ENCODE data around the gene SNX25. TPM values are rescaled to one million over a fixed set of nuclear protein-coding genes. Genes with fewer than 3 reads are reported as not detected.

SNX25 gene
- polyA plus RNA-seq, 1 experiment, result 12.6 TPM

- no peak for DNase-seq (ENCODE audit: low read depth, low spot score)
- Histone ChIP-seq H3K27ac (ENCODE audit: low read depth, low read length) (no peak overlapping the region), H3K9me3 (ENCODE audit: control insufficient read depth, insufficient read depth, low read length) (no peaks in the 10 kb centered on the region; the same call in 1 of the 2 replicates), H3K4me3 (ENCODE audit: low read depth, low read length) (no peak overlapping the region), H3K27me3 (ENCODE audit: control insufficient read depth, insufficient read depth, low read length) (no peaks in the 10 kb centered on the region)
- CTCF ChIA-PET, result no interaction called here
- TF ChIP-seq CTCF (IDR thresholded peaks at IDR 0.05; ENCODE audit: low read depth, low read length), result no peak
- POLR2A ChIA-PET, result interaction anchor here (0.5 kb wide), 2 partner anchors 8 to 48 kb away, joined by 3 to 6 read pairs; no protein-coding TSS in a partner anchor
Observed at GRCh38 chr4:185381288-185382196, 172.1 kb downstream of the SNX25 start.

DNA sequence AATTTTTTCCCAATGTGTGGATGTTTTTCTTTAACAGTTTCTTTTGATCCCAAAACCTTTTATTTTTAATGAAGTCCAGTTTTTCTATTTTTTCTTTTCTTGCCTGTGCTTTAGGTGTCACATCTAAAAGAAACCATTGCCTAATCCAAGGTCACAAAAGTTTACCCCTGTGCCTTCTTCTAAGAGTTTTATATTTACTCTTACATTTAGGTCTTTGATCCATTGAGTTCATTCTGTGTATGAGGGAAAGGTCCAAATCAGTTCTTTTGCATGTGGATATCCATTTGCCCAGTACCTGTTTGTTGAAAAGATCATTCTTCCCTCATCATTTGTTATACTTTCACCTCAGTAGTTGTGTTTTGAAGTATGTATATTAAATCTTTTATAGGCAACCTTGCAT, 173.4 kb downstream of the SNX25 start:
- Histone ChIP-seq H3K4me3 (ENCODE audit: low read depth, low read length) (no peak overlapping the region), H3K9me3 (ENCODE audit: control insufficient read depth, insufficient read depth, low read length) (no peaks in the 10 kb centered on the region; the same call in 1 of the 2 replicates), H3K27ac (ENCODE audit: low read depth, low read length) (no peak overlapping the region), H3K27me3 (ENCODE audit: control insufficient read depth, insufficient read depth, low read length) (no peaks in the 10 kb centered on the region)
- ChIA-PET POLR2A (no interaction called here), CTCF (no interaction called here)
- DNase-seq (ENCODE audit: low read depth, low spot score), result no peak
- no peak for TF ChIP-seq CTCF (IDR thresholded peaks at IDR 0.05; ENCODE audit: low read depth, low read length)

DNA sequence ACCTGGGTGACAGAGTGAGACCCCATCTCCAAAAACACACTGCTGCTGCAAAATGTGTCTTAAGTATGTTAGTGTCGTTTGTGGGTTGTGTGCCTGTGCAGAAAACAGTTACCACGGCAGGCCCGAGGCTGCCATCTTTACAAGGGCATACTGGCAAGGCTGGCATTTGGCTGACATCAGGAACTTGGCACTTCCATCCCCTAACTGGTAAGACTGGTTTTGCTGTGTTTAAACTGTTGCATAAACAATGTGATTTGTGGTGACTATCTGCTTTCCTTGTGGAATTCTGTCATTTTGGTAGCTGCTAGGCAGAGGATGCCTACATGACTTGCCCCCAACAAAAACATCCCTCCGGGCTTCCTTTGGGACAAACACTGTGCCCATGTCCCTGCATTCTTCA, 174.1 kb downstream of the SNX25 start:
- ChIA-PET POLR2A (no interaction called here), CTCF (no interaction called here)
- TF ChIP-seq CTCF (IDR thresholded peaks at IDR 0.05; ENCODE audit: low read depth, low read length), result no peak
- H3K27ac ChIP-seq (ENCODE audit: low read depth, low read length), result no peak overlapping the region
- H3K4me3 ChIP-seq (ENCODE audit: low read depth, low read length), result no peak overlapping the region
- no peaks in the 10 kb centered on the region for H3K27me3 ChIP-seq (ENCODE audit: control insufficient read depth, insufficient read depth, low read length)
- no peak for DNase-seq (ENCODE audit: low read depth, low spot score)
- no peaks in the 10 kb centered on the region; the same call in 1 of the 2 replicates for H3K9me3 ChIP-seq (ENCODE audit: control insufficient read depth, insufficient read depth, low read length)

- Histone ChIP-seq H3K27ac (ENCODE audit: low read depth, low read length) (no peak overlapping the region), H3K4me3 (ENCODE audit: low read depth, low read length) (no peak overlapping the region), H3K9me3 (ENCODE audit: control insufficient read depth, insufficient read depth, low read length) (no peaks in the 10 kb centered on the region; the same call in 1 of the 2 replicates), H3K27me3 (ENCODE audit: control insufficient read depth, insufficient read depth, low read length) (no peaks in the 10 kb centered on the region)
- no peak for DNase-seq (ENCODE audit: low read depth, low spot score)
- TF ChIP-seq CTCF (IDR thresholded peaks at IDR 0.05; ENCODE audit: low read depth, low read length), result no peak
- ChIA-PET POLR2A (no interaction called here), CTCF (interaction anchor here (1.3 to 1.4 kb wide), 2 partner anchors 200 to 214 kb away, joined by 3 read pairs; no protein-coding TSS in a partner anchor)
Observed at GRCh38 chr4:185384061-185384460, 174.7 kb downstream of the SNX25 start.

DNA sequence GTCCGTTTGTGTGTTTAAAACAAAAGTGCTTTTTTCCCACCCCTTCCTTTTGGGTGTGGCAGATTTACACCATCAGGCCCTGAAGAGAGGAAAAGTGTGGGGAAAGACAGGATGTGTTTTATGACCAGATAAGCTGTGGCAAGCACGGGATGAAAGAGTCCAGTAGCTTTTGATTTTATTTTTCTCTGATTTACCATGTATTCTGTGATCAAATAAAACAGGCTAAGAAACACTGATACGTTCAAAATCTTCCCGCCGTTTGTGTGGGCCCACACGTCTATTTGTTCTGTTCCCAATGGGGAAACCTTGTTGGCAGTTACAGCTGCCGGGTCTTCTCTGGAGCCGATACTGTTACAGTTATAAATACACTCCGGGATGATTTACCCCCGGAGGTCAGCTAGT, 175.5 kb downstream of the SNX25 start:
- CTCF ChIA-PET, result interaction anchor here (0.7 to 1.4 kb wide), 3 partner anchors 85 to 213 kb away, joined by 3 to 5 read pairs (median 3); no protein-coding TSS in a partner anchor
- no peak overlapping the region for H3K4me3 ChIP-seq (ENCODE audit: low read depth, low read length)
- no peaks in the 10 kb centered on the region for H3K27me3 ChIP-seq (ENCODE audit: control insufficient read depth, insufficient read depth, low read length)
- DNase-seq (ENCODE audit: low read depth, low spot score), result no peak
- no peak for TF ChIP-seq CTCF (IDR thresholded peaks at IDR 0.05; ENCODE audit: low read depth, low read length)
- H3K27ac ChIP-seq (ENCODE audit: low read depth, low read length), result no peak overlapping the region
- POLR2A ChIA-PET, result no interaction called here
- no peaks in the 10 kb centered on the region; the same call in 1 of the 2 replicates for H3K9me3 ChIP-seq (ENCODE audit: control insufficient read depth, insufficient read depth, low read length)
